ENCODE data around the gene ARHGAP6.

ARHGAP6 gene

DNA sequence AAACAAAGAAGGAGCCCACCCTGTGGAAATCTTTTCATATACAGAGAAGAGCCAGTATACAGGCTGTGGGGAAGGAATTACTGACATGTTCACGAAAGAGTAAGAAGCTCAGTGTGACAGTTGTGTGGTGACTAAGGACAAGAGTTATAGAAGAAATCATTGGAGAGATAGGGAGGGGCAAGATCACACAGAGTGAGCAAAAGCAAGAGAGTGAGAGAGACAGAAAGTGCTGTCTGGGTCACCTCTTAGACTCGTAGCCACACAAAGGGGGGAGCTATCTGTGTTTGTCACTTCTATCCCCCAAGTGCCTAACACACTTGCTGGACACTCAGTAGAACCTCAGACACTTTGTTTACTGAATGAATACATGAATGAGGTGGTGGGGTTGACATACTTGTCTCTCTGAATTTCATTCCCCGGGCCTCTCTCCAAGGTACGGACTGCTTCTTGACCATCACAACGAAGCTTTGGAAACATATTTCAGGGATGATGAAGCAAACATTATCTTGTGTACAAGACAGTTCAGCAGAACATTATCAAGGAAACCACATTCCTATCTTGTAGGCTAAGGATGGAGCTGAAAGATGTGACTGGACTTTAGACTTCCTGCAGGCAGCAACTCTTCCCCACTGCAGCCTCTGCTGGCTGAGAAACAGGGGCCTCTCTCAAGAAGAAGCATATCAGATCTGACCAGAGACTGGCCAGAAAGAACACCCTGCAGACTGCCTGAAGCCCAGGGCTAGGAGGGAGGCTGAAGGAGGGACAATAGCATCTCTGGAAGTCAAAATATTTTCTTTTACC is 204.3 kb downstream of the ARHGAP6 start:
- TF ChIP-seq RAD21 (IDR thresholded peaks at IDR 0.05; ENCODE audit: low read depth) (no peak), CEBPB (IDR thresholded peaks at IDR 0.05) (no peak), ZBTB7A (IDR thresholded peaks at IDR 0.05; ENCODE audit: low read depth) (no peak), FOXM1 (IDR thresholded peaks at IDR 0.05; ENCODE audit: borderline replicate concordance, low read depth) (no peak), REST (IDR thresholded peaks at IDR 0.05; ENCODE audit: low read depth) (no peak), TEAD4 (IDR thresholded peaks at IDR 0.05) (no peak), MAX (IDR thresholded peaks at IDR 0.05) (no peak), CREB1 (IDR thresholded peaks at IDR 0.05; ENCODE audit: low read depth) (no peak), TAF1 (IDR thresholded peaks at IDR 0.05; ENCODE audit: low read depth) (no peak), NFIC (IDR thresholded peaks at IDR 0.05) (no peak), EP300 (IDR thresholded peaks at IDR 0.05; ENCODE audit: borderline replicate concordance) (no peak), TCF12 (IDR thresholded peaks at IDR 0.05; ENCODE audit: low read depth) (no peak), EGR1 (IDR thresholded peaks at IDR 0.05) (no peak)
- TF ChIP-seq, protein P1, sequence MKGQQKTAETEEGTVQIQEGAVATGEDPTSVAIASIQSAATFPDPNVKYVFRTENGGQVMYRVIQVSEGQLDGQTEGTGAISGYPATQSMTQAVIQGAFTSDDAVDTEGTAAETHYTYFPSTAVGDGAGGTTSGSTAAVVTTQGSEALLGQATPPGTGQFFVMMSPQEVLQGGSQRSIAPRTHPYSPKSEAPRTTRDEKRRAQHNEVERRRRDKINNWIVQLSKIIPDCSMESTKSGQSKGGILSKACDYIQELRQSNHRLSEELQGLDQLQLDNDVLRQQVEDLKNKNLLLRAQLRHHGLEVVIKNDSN (IDR thresholded peaks at IDR 0.05) = no peak

DNA sequence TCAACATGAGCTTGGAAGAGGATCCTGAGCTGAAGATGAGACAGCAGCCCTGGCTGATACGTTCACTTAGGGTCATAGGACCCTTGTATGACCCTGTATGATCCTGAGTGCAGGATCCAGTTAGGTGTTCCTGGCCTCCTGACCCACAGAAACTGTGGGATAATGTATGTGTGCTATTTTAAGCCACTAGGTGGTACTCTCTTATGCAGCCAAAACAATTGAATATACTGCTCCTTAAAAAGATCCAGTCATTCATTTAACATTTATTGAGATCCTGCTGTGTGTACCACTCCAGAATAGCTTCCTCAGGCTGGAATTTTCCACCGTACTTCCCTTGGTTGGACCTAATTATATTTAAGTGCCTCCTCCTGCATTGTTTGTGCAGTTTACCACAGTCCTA is 205.4 kb downstream of the ARHGAP6 start:
- TF ChIP-seq MAX (IDR thresholded peaks at IDR 0.05) (no peak), TCF12 (IDR thresholded peaks at IDR 0.05; ENCODE audit: low read depth) (no peak)

DNA sequence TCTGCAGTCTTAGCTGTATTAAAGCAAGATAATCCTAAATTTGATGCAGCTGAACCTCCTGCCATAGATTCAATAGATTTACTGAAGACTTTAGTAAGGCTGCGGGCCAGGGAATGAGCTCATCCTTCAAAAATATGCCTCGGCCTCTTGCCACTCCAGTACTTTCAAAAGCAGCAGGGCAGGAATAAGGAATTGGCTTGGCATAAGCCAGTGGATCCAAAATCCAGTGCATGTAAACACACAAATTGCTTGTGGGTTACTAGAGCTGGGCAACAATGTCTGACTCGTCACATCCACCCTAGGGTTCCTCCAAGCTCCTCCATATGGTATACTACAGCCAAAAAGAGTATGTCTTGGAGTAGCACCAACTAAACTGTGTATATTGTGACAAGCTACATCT is 207.6 kb downstream of the ARHGAP6 start:
- TF ChIP-seq, protein P1 (IDR thresholded peaks at IDR 0.05) = no peak
- TF ChIP-seq CREB1 (IDR thresholded peaks at IDR 0.05; ENCODE audit: low read depth) = no peak
- no peak for TF ChIP-seq TCF12 (IDR thresholded peaks at IDR 0.05; ENCODE audit: low read depth)
- TF ChIP-seq TAF1 (IDR thresholded peaks at IDR 0.05; ENCODE audit: low read depth) = no peak
- TF ChIP-seq FOXM1 (IDR thresholded peaks at IDR 0.05; ENCODE audit: borderline replicate concordance, low read depth) = no peak
- TF ChIP-seq EP300 (IDR thresholded peaks at IDR 0.05; ENCODE audit: borderline replicate concordance) = no peak
- TF ChIP-seq YY1 (IDR thresholded peaks at IDR 0.05; ENCODE audit: low read depth) = no peak
- no peak for TF ChIP-seq NFIC (IDR thresholded peaks at IDR 0.05)
- no peak for TF ChIP-seq MAX (IDR thresholded peaks at IDR 0.05)
- no peak for TF ChIP-seq ZBTB7A (IDR thresholded peaks at IDR 0.05; ENCODE audit: low read depth)
- no peak for TF ChIP-seq REST (IDR thresholded peaks at IDR 0.05; ENCODE audit: low read depth)
- TF ChIP-seq EGR1 (IDR thresholded peaks at IDR 0.05) = no peak
- TF ChIP-seq TEAD4 (IDR thresholded peaks at IDR 0.05) = no peak
- TF ChIP-seq CEBPB (IDR thresholded peaks at IDR 0.05) = no peak
- no peak for TF ChIP-seq RAD21 (IDR thresholded peaks at IDR 0.05; ENCODE audit: low read depth)

DNA sequence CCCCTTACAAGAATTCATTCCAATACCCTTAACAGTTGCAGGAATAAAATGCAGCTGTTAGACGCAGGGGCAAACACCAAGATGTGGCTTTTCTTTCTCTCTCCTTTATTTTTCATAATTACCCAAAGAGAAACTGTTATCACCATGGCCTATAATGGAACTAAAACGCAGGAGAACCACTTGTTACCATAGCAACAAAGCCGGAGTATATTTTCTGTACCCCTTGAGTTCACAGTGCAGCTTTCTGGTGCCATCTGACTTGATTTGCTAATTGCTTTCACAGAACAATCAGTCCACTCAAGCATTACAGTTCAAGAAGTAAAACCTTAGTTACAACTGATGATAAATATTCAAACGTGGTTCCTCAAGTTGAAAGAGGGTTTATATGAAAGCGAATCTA is 214.6 kb downstream of the ARHGAP6 start:
- no peak for TF ChIP-seq EP300 (IDR thresholded peaks at IDR 0.05; ENCODE audit: borderline replicate concordance)
- TF ChIP-seq CEBPB (IDR thresholded peaks at IDR 0.05) = no peak
- no peak for TF ChIP-seq TCF12 (IDR thresholded peaks at IDR 0.05; ENCODE audit: low read depth)
- no peak for TF ChIP-seq ZBTB7A (IDR thresholded peaks at IDR 0.05; ENCODE audit: low read depth)
- no peak for TF ChIP-seq CREB1 (IDR thresholded peaks at IDR 0.05; ENCODE audit: low read depth)
- no peak for TF ChIP-seq TAF1 (IDR thresholded peaks at IDR 0.05; ENCODE audit: low read depth)
- no peak for TF ChIP-seq TEAD4 (IDR thresholded peaks at IDR 0.05)
- no peak for TF ChIP-seq NFIC (IDR thresholded peaks at IDR 0.05)

DNA sequence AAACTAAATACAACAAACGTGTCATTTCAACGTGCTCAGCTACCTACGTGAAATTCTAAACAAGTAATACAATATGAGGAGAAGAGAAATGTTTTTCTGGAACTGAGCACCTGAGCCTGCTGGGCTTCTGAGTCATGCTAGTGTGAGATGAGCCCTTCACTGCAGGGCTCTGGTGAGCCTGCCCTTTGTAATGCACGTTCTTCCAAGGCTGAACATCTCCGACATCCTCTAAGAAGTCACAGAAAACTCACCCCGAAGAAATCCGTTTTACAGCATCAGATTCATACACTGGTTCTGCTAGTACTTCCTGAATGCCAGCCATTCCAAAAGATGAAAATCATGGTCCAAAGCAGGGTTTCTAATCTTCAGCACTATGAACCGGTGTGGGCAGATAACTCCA is 215.4 kb downstream of the ARHGAP6 start:
- TF ChIP-seq CEBPB (IDR thresholded peaks at IDR 0.05) = no peak
- TF ChIP-seq TCF12 (IDR thresholded peaks at IDR 0.05; ENCODE audit: low read depth) = no peak
- no peak for TF ChIP-seq REST (IDR thresholded peaks at IDR 0.05; ENCODE audit: low read depth)
- TF ChIP-seq, protein P1 (IDR thresholded peaks at IDR 0.05) = no peak
- TF ChIP-seq MAX (IDR thresholded peaks at IDR 0.05) = no peak
- no peak for TF ChIP-seq YY1 (IDR thresholded peaks at IDR 0.05; ENCODE audit: low read depth)
- no peak for TF ChIP-seq EP300 (IDR thresholded peaks at IDR 0.05; ENCODE audit: borderline replicate concordance)
- no peak for TF ChIP-seq TAF1 (IDR thresholded peaks at IDR 0.05; ENCODE audit: low read depth)
- TF ChIP-seq ZBTB7A (IDR thresholded peaks at IDR 0.05; ENCODE audit: low read depth) = no peak
- no peak for TF ChIP-seq EGR1 (IDR thresholded peaks at IDR 0.05)
- TF ChIP-seq CREB1 (IDR thresholded peaks at IDR 0.05; ENCODE audit: low read depth) = no peak
- TF ChIP-seq RAD21 (IDR thresholded peaks at IDR 0.05; ENCODE audit: low read depth) = no peak
